ENCODE data around the gene SPNS2. TPM values are rescaled to one million over a fixed set of nuclear protein-coding genes. Genes with fewer than 3 reads are reported as not detected.

Gene SPNS2
- total RNA-seq, 1 experiment from 2014 or later: not detected

DNA sequence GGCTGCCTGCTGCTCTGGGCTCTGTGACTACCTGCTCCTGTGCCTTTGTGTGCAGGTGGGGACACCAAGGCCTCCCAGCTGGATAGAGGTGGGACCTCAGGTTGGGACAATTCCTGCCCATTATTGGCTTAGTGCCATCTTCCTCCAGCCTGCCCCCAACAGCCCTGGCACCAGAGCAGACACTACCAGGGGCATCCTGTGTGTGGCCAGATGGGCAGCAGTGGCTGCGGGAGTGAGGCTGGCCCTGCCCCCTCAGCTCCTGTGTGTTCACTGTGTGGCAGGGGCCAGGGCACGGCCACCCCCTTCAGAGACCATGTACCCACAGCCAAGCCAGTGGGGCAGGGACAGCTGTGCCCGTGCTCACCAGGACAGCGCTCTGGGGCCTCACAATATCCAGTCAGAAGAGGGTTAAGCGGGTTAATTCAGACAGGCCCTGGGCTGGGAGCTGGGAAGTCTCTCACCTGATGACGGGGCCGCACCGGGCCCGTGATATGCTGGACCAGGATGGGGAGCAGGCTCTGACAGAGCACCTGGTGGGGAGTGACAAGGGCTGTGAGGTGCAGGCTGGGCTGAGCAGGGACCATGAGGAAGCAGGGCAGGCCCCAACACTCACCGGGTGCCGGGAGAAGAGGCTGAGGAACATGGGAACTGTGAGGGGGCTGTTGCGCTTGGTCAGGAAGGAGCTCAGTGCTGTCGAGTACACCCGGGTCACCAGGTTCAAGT, 43.5 kb downstream of the SPNS2 start:
- DNase-seq (ENCODE audit: unreplicated experiment): no peak
- ChIA-PET POLR2A (no interaction called here), CTCF (interaction anchor here (0.7 to 0.8 kb wide), 2 partner anchors 10 to 29 kb away, joined by 3 to 4 read pairs; no protein-coding TSS in a partner anchor)
- TF ChIP-seq, protein P1, sequence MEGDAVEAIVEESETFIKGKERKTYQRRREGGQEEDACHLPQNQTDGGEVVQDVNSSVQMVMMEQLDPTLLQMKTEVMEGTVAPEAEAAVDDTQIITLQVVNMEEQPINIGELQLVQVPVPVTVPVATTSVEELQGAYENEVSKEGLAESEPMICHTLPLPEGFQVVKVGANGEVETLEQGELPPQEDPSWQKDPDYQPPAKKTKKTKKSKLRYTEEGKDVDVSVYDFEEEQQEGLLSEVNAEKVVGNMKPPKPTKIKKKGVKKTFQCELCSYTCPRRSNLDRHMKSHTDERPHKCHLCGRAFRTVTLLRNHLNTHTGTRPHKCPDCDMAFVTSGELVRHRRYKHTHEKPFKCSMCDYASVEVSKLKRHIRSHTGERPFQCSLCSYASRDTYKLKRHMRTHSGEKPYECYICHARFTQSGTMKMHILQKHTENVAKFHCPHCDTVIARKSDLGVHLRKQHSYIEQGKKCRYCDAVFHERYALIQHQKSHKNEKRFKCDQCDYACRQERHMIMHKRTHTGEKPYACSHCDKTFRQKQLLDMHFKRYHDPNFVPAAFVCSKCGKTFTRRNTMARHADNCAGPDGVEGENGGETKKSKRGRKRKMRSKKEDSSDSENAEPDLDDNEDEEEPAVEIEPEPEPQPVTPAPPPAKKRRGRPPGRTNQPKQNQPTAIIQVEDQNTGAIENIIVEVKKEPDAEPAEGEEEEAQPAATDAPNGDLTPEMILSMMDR (IDR thresholded peaks at IDR 0.05; ENCODE audit: unreplicated experiment): no peak
- Mint-ChIP-seq H3K4me1 (ENCODE audit: insufficient read depth, unreplicated experiment) (no peaks in the 10 kb centered on the region), H3K36me3 (ENCODE audit: insufficient read depth, unreplicated experiment) (peaks cover 65% of the 10 kb centered on the region), H3K4me3 (ENCODE audit: unreplicated experiment) (no peak overlapping the region), H3K27ac (ENCODE audit: low read depth, unreplicated experiment) (no peak overlapping the region), H3K27me3 (ENCODE audit: insufficient read depth, unreplicated experiment) (no peaks in the 10 kb centered on the region), H3K9me3 (ENCODE audit: unreplicated experiment) (no peaks in the 10 kb centered on the region)
- intact Hi-C loops (cut with micrococcal nuclease): no loop called here
- no TSS peak for BruUV-seq (replicated peaks)

DNA sequence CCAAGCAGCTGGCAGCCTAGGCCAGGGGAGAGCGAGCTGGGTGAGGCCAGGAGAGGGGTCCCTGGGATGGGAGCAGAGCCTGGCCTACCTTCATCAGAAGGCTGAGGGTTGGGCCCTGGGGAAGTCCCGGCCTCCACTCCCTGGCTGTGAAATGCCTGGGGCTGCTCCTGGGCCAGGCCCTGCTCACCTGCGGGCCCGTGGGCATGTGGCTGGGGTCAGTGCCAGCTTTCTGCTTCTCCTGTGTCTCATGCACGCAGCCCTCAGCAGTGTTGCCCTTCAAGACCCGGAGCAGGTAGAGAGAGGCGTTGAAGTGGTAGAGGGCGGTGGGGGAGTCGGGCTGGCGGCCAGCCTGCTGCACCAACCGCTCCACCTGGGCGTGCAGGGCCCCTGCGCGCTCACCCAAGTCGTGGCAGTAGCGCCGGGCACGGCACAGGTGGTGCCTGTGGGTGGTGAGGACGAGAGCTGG, 44.1 kb downstream of the SPNS2 start:
- no peaks in the 10 kb centered on the region for H3K9me3 Mint-ChIP-seq (ENCODE audit: unreplicated experiment)
- ChIA-PET POLR2A (no interaction called here), CTCF (interaction anchor here (0.7 to 0.8 kb wide), 2 partner anchors 9 to 28 kb away, joined by 3 to 4 read pairs; no protein-coding TSS in a partner anchor)
- no peak overlapping the region for H3K27ac Mint-ChIP-seq (ENCODE audit: low read depth, unreplicated experiment)
- TF ChIP-seq, protein P1 (IDR thresholded peaks at IDR 0.05; ENCODE audit: unreplicated experiment): no peak
- H3K4me1 Mint-ChIP-seq (ENCODE audit: insufficient read depth, unreplicated experiment): no peaks in the 10 kb centered on the region
- peaks cover 71% of the 10 kb centered on the region for H3K36me3 Mint-ChIP-seq (ENCODE audit: insufficient read depth, unreplicated experiment)
- intact Hi-C loops (cut with micrococcal nuclease): no loop called here
- BruUV-seq (replicated peaks): no TSS peak
- H3K27me3 Mint-ChIP-seq (ENCODE audit: insufficient read depth, unreplicated experiment): no peaks in the 10 kb centered on the region
- DNase-seq (ENCODE audit: unreplicated experiment): no peak
- no peak overlapping the region for H3K4me3 Mint-ChIP-seq (ENCODE audit: unreplicated experiment)

DNA sequence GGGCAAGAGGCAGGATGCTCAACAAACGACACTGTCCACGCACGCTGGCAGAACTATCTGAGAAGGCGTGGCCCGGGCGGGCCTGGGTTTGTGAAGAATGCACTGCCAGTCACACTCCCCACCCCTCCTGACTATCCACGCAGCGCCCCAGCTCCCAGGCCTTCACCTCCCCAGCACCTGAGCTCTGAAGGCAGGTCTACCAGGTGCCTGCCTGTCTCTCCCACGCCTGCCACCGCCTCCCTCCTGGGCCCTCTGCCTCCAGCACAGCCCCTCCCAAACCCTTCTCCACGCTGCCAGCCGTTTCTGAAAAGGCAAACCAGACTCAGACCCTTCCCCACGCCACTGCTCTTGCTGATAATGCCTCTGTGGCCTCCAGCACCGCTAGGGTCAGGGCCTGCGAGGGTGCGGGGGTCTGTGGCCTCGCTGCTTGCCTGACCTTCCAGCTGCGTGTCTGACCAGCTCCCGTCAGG, 44.9 kb downstream of the SPNS2 start:
- TF ChIP-seq, protein P1 (IDR thresholded peaks at IDR 0.05; ENCODE audit: unreplicated experiment): no peak
- Mint-ChIP-seq H3K4me3 (ENCODE audit: unreplicated experiment) (no peak overlapping the region), H3K27ac (ENCODE audit: low read depth, unreplicated experiment) (no peak overlapping the region), H3K27me3 (ENCODE audit: insufficient read depth, unreplicated experiment) (no peaks in the 10 kb centered on the region), H3K4me1 (ENCODE audit: insufficient read depth, unreplicated experiment) (no peaks in the 10 kb centered on the region), H3K9me3 (ENCODE audit: unreplicated experiment) (no peaks in the 10 kb centered on the region), H3K36me3 (ENCODE audit: insufficient read depth, unreplicated experiment) (peaks cover 78% of the 10 kb centered on the region)
- no TSS peak for BruUV-seq (replicated peaks)
- intact Hi-C loops (cut with micrococcal nuclease): no loop called here
- no peak for DNase-seq (ENCODE audit: unreplicated experiment)
- CTCF ChIA-PET: no interaction called here
- POLR2A ChIA-PET: no interaction called here

DNA sequence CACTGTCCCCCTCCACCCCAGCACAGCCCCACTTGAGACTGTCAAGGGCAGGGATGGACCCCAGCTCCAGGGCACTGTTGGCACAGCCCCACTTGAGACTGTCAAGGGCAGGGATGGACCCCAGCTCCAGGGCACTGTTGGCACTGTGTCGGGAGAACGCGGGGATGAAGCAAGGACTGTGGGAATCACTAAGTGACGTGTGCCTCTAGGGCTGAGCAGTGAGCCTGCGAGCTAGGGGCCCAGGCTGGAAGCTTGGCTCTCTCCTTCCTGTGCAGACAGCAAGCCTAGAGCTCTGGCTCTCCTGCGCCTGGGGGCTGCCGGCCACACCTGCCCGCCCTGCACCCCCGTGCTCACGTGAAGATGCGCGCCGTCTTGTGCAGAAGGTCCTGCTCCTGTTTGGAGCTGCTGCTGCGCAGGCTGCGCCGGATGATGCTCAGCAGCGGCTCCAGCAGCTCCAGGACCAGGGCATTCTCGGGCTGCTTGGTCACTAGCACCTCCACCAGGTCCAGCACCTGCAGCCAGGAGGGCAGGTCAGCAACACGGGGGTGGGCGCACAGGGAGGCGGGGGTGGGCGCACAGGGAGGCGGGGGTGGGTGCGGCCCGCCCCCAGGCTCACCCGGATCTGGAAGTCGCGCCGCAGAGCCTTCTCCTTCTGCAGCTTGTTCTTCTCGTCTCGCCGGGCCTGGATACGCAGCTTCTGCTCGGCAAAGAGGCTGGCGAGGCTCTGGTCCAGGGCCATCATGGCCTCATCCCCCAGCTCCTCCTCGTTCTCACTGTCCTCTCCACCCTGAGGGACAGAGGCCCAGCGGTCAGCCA, 45.7 kb downstream of the SPNS2 start:
- TF ChIP-seq, protein P1 (IDR thresholded peaks at IDR 0.05; ENCODE audit: unreplicated experiment): no peak
- POLR2A ChIA-PET: no interaction called here
- DNase-seq (ENCODE audit: unreplicated experiment): no peak
- CTCF ChIA-PET: interaction anchor here (0.9 to 1.4 kb wide), 2 partner anchors 21 to 22 kb away, joined by 3 to 4 read pairs; no protein-coding TSS in a partner anchor
- no peaks in the 10 kb centered on the region for H3K4me1 Mint-ChIP-seq (ENCODE audit: insufficient read depth, unreplicated experiment)
- no peak overlapping the region for H3K4me3 Mint-ChIP-seq (ENCODE audit: unreplicated experiment)
- H3K27ac Mint-ChIP-seq (ENCODE audit: low read depth, unreplicated experiment): no peak overlapping the region
- BruUV-seq (replicated peaks): no TSS peak
- H3K36me3 Mint-ChIP-seq (ENCODE audit: insufficient read depth, unreplicated experiment): peaks cover 74% of the 10 kb centered on the region
- intact Hi-C loops (cut with micrococcal nuclease): no loop called here
- H3K27me3 Mint-ChIP-seq (ENCODE audit: insufficient read depth, unreplicated experiment): no peaks in the 10 kb centered on the region
- no peaks in the 10 kb centered on the region for H3K9me3 Mint-ChIP-seq (ENCODE audit: unreplicated experiment)
